Activated T-cell treated with anti-CD3 and anti-CD28 coated beads for 4 hours (primary cell): ENCODE measurements around the gene KCNQ5.
"Not testable (repeated sequence)": the region's sequence is repeated elsewhere in the genome, so short reads cannot be mapped to it uniquely, and the experiment has no call there.

Source experiments
- DNase-seq: peaks from one replicate; pipeline ENCODE4 v3.0.0-alpha.2; 2020

The KCNQ5 gene

GRCh38 chr6:73209117-73209516 is 587.3 kb downstream of the KCNQ5 start:
- DNase-seq = no peak

GRCh38 chr6:73216859-73217258 is 595.0 kb downstream of the KCNQ5 start:
- DNase-seq = no peak

- DNase-seq = no peak
Measured at GRCh38 chr6:73225396-73225795, 603.5 kb downstream of the KCNQ5 start, which contains the start of gene KHDC1L. Gene KHDC1L (minus strand): TSS chr6:73225496. CDS start chr6:73225408, 88 bp downstream.

- DNase-seq = no peak
Measured at GRCh38 chr6:73227606-73228255, 605.9 kb downstream of the KCNQ5 start.

- no peak for DNase-seq
Measured at GRCh38 chr6:73231986-73232391, 610.1 kb downstream of the KCNQ5 start.

GRCh38 chr6:73233048-73233447 is 611.2 kb downstream of the KCNQ5 start:
- no peak for DNase-seq

GRCh38 chr6:73233971-73234370 is 612.1 kb downstream of the KCNQ5 start:
- DNase-seq = not testable (repeated sequence)

GRCh38 chr6:73234733-73235132 is 612.9 kb downstream of the KCNQ5 start:
- no peak for DNase-seq

- DNase-seq = no peak
Measured at GRCh38 chr6:73236144-73236750, 614.4 kb downstream of the KCNQ5 start.

- DNase-seq = no peak
Measured at GRCh38 chr6:73240730-73241129, 618.9 kb downstream of the KCNQ5 start.

GRCh38 chr6:73242001-73242400 is 620.1 kb downstream of the KCNQ5 start:
- DNase-seq = no peak
